ENCODE data around the gene HADH.
"Not testable (repeated sequence)": the region's sequence is repeated elsewhere in the genome, so short reads cannot be mapped to it uniquely, and the experiment has no call there.

Gene HADH

GRCh38 chr4:108031427-108032083, 41.9 kb downstream of the HADH start:
- DNase-seq, result peak; percentile 52

- DNase-seq, result no peak
Measured at GRCh38 chr4:108033348-108033747, 43.7 kb downstream of the HADH start.

- DNase-seq, result no peak
Measured at GRCh38 chr4:108034565-108034964, 44.9 kb downstream of the HADH start.

GRCh38 chr4:108035691-108036090, 46.0 kb downstream of the HADH start:
- no peak for DNase-seq

- DNase-seq, result peak; percentile 72
Measured at GRCh38 chr4:108036213-108036612, 46.5 kb downstream of the HADH start.

GRCh38 chr4:108037884-108038283, 48.2 kb downstream of the HADH start:
- DNase-seq, result no peak

GRCh38 chr4:108042927-108043326, 53.2 kb downstream of the HADH start:
- no peak for DNase-seq

- DNase-seq, result no peak
Measured at GRCh38 chr4:108043526-108043925, 53.8 kb downstream of the HADH start.

- DNase-seq, result no peak
Measured at GRCh38 chr4:108044951-108045686, 55.4 kb downstream of the HADH start.

- DNase-seq, result no peak
Measured at GRCh38 chr4:108045687-108046024, 56.0 kb downstream of the HADH start.

- DNase-seq, result no peak
Measured at GRCh38 chr4:108047199-108047598, 57.5 kb downstream of the HADH start.

- DNase-seq, result no peak
Measured at GRCh38 chr4:108048157-108048556, 58.5 kb downstream of the HADH start.

GRCh38 chr4:108048997-108049396, 59.3 kb downstream of the HADH start:
- DNase-seq, result no peak

GRCh38 chr4:108049406-108049805, 59.7 kb downstream of the HADH start:
- DNase-seq, result no peak

GRCh38 chr4:108050166-108051111, 60.8 kb downstream of the HADH start:
- DNase-seq, result not testable (repeated sequence)

- no peak for DNase-seq
Measured at GRCh38 chr4:108051343-108051742, 61.7 kb downstream of the HADH start.

GRCh38 chr4:108052558-108053120, 63.0 kb downstream of the HADH start:
- DNase-seq, result no peak

GRCh38 chr4:108053251-108053711, 63.6 kb downstream of the HADH start:
- DNase-seq, result no peak

GRCh38 chr4:108054025-108054638, 64.4 kb downstream of the HADH start:
- no peak for DNase-seq

GRCh38 chr4:108055787-108056186, 66.1 kb downstream of the HADH start:
- no peak for DNase-seq

- no peak for DNase-seq
Measured at GRCh38 chr4:108056418-108056817, 66.7 kb downstream of the HADH start.

GRCh38 chr4:108058685-108059440, 69.2 kb downstream of the HADH start:
- no peak for DNase-seq

Measured in stimulated activated CD8-positive, alpha-beta memory T cell treated with anti-CD3 and anti-CD28 coated beads, Interleukin-4, amount 100 ng/mL, for 48 hours (primary cell).